NCI-H2081 (cell line): ENCODE results near the gene PDCD2.
"Not testable (repeated sequence)": the region's sequence is repeated elsewhere in the genome, so short reads cannot be mapped to it uniquely, and the experiment has no call there.

Experiments used
- DNase-seq, 2 experiments: peaks; one replicate each; lab custom pipeline; 2025; lab: John Stamatoyannopoulos, UW

Gene PDCD2

DNA sequence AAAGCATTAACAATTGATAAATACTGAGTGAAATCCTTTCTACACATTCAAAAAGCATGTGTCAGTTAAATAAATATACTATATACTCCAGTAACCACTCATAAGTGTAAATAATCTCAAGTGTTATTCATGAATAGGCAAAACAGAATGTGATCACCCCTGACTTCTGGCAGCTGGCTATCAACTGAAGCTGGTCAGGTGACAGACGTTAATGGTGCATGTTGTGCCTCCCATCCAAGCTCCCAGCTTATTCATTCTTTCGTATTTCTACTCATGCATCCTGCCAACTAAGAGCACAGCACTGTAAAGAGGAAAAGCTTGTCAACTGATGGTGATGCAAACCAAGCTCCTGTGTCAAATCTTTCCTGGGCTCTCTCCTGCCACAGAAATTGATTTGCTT is 39.0 kb downstream of the PDCD2 start:
- peak in 1 of 2 experiments; percentile 9 for DNase-seq

DNA sequence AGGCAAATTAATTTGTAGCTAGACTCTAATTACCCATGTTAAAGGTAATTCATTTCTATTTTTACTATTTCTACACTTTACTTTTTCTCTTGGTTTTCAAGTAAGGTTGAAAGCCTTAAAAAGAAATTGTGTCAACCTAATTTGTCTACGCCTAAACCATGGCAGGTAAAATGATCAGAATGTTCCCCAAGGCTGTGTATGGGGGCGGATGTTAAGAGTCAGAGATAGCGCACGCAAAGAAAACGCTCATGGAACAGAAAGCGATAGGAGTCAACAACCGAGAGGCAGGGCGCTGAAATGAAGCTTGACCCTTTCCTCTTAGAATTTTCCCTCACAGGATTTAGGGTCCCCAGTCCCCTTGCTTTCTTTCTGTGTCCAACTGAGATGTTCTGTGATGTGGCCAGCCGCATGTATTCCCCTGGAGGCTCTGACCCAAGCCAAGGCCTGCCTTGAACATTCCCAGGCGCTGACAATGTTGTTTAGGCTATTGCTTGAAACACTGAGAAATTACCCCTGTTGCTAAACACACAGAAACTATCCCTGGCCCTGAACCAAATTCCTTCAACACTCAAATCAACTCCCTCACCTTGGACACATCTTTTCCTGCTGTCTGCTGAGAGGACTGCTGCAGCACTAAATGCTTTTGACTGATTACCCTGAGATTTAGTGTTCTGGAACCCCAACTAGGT is 42.3 kb downstream of the PDCD2 start:
- DNase-seq = no peak

DNA sequence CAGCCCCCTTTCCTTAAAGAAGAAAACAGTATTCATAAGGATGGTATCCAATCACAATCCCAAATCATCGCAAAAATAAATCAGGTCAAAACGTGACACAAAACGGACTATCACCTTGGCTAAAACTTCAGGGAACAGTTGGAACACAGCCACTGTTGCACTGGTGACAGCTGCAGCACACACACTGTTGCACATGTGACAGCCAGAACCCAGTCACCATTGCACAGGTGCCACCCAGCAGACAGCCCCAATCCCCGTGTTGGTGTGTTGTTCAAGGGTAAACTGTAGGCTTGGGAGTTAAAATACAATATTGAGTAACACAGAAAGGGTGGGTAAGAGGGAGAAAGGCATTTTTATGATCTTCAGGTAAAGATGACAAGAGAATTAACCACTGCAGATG is 47.1 kb downstream of the PDCD2 start:
- no peak for DNase-seq

DNA sequence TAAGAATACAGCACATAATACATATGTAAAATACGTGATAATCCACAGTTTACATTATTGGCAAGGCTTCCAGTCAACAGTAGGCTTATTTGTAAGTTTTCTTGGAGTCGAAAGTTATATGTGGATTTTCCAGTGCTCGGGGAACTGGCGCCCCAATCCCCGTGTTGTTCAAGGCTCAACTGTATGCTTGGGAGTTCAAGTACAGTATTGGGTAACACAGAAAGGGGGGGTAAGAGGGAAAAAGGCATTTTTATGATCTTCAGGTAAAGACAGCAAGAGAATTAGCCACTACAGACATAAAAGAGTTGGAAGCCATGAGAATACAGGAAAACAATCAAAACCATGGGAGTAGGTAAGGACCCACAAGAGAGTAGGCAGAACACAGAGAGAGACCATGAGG is 47.8 kb downstream of the PDCD2 start:
- no peak for DNase-seq

GRCh38 chr6:170535004-170535403 is 49.4 kb downstream of the PDCD2 start:
- no peak for DNase-seq

DNA sequence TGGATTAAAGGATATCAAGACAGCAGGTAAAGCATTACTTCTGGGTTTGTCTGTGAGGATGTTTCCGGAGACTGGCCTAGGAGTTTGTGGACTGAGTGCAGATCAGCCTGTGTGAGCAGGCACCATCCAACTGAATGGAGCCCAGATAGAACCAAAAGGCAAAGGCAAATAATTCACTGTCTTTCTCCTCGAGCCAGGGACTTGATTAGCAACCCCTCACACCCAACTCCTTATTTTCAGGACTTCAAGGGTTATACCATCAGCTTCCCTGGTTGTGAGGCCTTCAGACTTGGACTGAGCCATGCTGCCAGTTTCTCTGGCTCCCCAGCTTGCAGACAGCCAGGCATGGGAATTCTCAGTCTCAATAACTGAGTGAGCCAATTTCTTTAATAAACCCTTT is 50.6 kb downstream of the PDCD2 start:
- no peak for DNase-seq

DNA sequence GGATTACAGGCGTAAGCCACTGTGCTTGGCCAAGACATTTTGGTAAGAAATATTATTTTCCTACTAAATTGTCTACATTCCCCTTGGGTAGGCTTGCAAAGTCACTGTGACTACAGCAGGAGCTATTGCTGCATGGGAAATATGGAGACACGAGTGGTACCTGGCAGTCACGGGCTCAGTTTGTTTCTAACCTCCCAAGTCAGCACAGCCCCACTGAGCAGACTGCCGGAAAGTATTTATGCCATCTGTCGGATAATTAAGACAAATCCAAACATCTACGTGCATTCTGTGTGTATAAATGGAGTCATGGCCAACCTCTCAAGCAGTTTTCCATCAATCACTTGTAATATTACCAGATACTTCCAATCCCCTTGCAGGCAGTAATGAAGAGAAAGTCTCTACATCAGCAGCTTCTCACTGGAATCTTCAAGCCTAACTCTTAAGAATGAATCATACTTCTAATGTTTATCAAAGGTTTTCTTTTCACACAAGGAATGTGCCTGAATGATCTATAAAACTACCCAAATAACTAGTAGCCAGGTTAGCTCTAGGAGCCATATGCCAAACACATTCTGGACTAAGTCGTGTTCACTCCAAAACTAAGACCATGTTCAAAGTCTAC is 51.5 kb downstream of the PDCD2 start:
- DNase-seq = no peak

DNA sequence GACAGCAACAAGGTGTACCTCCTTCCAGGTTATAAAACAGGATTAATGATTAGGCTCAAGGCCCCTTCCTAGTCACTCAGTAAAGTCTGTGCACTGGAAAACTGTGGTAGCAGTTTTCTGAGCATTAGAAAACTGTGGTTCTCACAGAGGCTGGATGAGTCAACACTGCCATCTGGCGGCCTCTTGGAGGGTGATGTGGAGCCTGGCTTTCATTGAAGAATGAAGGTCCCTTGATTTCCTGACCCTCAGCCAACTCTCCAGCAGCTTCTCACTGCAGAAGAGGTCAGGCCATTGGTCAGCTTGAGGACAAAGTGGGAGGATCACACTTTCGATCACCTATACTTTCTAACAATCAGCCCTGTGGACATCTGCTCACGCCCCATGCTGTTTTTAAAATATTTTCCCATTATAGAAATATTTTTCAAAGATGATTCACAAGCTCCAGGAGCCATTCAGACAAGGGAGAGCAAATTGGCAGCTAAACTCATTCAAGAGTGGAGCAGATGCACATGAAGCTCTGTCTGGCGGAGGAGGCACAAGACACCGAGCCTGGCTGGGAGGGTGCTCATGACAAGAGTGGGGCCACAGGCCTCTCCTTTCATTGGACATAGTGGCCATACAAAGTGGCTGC is 54.5 kb downstream of the PDCD2 start:
- DNase-seq = peak; percentile 54 to 65

GRCh38 chr6:170527995-170528394 is 56.4 kb downstream of the PDCD2 start:
- not testable (repeated sequence) for DNase-seq

- DNase-seq = no peak
These were observed 58.6 kb downstream of the PDCD2 start for GRCh38 chr6:170525795-170526194.
